ENCODE measurements around the gene ADTRP. TPM values are rescaled to one million over a fixed set of nuclear protein-coding genes. Genes with fewer than 3 reads are reported as not detected.

Gene ADTRP
- total and polyA plus RNA-seq, 2 of the 13 experiments (the other 11 are each of a cell fraction or from before 2014, with no cell fraction given), result not detected

DNA sequence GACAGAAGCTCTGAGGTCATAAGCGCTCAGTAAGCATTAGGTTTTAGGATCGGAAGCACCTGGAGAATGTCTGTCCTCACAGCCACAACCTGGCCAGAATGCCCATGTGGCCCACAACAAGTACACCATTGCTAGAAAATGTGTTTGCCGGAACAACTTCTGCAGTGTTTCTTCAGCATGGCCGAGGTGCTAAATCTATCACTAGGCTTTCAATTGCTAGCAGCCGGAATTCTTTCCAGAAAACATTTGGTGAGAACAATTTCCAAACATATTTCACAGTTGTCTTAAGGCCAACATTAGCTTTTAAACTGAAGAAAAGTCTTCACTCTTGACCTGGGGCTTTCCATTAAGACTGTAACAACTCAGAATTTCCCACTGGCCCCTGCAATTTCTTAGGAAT, 18.2 kb upstream of the ADTRP start:
- no peaks in the 10 kb centered on the region for H3K79me2 ChIP-seq (ENCODE audit: insufficient read depth, low read length)
- POLR2A ChIA-PET, result no interaction called here
- no peaks in the 10 kb centered on the region for H4K20me1 ChIP-seq (ENCODE audit: insufficient read depth, low read length)
- CTCF ChIA-PET (ENCODE audit: low intra/inter-chr PET ratio, low total read pairs), result no interaction called here
- H3K9me3 ChIP-seq (ENCODE audit: low read length), result no peaks in the 10 kb centered on the region
- H3K27ac ChIP-seq (ENCODE audit: extremely low read length, insufficient read depth, low read length), result no peak overlapping the region
- H3K4me3 ChIP-seq (replicated peaks in 1 of 3; ENCODE audit: insufficient read depth in 1 of 3, low read depth in 2 of 3, low read length in 3 of 3), result no peak overlapping the region
- intact Hi-C loops (cut with micrococcal nuclease; ENCODE audit: unreplicated experiment), result no loop called here
- no peak for FAIRE-seq
- TF ChIP-seq MEIS1 (CRISPR knock-in tag; IDR thresholded peaks at IDR 0.05; ENCODE audit: borderline replicate concordance), result no peak
- TF ChIP-seq, protein P1, sequence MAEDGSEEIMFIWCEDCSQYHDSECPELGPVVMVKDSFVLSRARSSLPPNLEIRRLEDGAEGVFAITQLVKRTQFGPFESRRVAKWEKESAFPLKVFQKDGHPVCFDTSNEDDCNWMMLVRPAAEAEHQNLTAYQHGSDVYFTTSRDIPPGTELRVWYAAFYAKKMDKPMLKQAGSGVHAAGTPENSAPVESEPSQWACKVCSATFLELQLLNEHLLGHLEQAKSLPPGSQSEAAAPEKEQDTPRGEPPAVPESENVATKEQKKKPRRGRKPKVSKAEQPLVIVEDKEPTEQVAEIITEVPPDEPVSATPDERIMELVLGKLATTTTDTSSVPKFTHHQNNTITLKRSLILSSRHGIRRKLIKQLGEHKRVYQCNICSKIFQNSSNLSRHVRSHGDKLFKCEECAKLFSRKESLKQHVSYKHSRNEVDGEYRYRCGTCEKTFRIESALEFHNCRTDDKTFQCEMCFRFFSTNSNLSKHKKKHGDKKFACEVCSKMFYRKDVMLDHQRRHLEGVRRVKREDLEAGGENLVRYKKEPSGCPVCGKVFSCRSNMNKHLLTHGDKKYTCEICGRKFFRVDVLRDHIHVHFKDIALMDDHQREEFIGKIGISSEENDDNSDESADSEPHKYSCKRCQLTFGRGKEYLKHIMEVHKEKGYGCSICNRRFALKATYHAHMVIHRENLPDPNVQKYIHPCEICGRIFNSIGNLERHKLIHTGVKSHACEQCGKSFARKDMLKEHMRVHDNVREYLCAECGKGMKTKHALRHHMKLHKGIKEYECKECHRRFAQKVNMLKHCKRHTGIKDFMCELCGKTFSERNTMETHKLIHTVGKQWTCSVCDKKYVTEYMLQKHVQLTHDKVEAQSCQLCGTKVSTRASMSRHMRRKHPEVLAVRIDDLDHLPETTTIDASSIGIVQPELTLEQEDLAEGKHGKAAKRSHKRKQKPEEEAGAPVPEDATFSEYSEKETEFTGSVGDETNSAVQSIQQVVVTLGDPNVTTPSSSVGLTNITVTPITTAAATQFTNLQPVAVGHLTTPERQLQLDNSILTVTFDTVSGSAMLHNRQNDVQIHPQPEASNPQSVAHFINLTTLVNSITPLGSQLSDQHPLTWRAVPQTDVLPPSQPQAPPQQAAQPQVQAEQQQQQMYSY (CRISPR knock-in tag; IDR thresholded peaks at IDR 0.05), result no peak
- TF ChIP-seq, protein P2, sequence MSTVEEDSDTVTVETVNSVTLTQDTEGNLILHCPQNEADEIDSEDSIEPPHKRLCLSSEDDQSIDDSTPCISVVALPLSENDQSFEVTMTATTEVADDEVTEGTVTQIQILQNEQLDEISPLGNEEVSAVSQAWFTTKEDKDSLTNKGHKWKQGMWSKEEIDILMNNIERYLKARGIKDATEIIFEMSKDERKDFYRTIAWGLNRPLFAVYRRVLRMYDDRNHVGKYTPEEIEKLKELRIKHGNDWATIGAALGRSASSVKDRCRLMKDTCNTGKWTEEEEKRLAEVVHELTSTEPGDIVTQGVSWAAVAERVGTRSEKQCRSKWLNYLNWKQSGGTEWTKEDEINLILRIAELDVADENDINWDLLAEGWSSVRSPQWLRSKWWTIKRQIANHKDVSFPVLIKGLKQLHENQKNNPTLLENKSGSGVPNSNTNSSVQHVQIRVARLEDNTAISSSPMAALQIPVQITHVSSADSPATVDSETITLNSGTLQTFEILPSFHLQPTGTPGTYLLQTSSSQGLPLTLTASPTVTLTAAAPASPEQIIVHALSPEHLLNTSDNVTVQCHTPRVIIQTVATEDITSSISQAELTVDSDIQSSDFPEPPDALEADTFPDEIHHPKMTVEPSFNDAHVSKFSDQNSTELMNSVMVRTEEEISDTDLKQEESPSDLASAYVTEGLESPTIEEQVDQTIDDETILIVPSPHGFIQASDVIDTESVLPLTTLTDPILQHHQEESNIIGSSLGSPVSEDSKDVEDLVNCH (CRISPR knock-in tag; IDR thresholded peaks at IDR 0.05), result no peak
- TF ChIP-seq, protein P3, sequence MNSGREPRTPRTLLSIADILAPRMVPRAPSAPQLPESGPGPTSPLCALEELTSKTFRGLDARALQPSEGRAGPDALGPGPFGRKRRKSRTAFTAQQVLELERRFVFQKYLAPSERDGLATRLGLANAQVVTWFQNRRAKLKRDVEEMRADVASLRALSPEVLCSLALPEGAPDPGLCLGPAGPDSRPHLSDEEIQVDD (CRISPR knock-in tag; IDR thresholded peaks at IDR 0.05; ENCODE audit: borderline replicate concordance), result no peak
- no peak for TF ChIP-seq TOE1 (CRISPR knock-in tag; IDR thresholded peaks at IDR 0.05)
- TF ChIP-seq, protein P4, sequence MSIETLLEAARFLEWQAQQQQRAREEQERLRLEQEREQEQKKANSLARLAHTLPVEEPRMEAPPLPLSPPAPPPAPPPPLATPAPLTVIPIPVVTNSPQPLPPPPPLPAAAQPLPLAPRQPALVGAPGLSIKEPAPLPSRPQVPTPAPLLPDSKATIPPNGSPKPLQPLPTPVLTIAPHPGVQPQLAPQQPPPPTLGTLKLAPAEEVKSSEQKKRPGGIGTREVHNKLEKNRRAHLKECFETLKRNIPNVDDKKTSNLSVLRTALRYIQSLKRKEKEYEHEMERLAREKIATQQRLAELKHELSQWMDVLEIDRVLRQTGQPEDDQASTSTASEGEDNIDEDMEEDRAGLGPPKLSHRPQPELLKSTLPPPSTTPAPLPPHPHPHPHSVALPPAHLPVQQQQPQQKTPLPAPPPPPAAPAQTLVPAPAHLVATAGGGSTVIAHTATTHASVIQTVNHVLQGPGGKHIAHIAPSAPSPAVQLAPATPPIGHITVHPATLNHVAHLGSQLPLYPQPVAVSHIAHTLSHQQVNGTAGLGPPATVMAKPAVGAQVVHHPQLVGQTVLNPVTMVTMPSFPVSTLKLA (IDR thresholded peaks at IDR 0.05), result no peak
- TF ChIP-seq, protein P5, sequence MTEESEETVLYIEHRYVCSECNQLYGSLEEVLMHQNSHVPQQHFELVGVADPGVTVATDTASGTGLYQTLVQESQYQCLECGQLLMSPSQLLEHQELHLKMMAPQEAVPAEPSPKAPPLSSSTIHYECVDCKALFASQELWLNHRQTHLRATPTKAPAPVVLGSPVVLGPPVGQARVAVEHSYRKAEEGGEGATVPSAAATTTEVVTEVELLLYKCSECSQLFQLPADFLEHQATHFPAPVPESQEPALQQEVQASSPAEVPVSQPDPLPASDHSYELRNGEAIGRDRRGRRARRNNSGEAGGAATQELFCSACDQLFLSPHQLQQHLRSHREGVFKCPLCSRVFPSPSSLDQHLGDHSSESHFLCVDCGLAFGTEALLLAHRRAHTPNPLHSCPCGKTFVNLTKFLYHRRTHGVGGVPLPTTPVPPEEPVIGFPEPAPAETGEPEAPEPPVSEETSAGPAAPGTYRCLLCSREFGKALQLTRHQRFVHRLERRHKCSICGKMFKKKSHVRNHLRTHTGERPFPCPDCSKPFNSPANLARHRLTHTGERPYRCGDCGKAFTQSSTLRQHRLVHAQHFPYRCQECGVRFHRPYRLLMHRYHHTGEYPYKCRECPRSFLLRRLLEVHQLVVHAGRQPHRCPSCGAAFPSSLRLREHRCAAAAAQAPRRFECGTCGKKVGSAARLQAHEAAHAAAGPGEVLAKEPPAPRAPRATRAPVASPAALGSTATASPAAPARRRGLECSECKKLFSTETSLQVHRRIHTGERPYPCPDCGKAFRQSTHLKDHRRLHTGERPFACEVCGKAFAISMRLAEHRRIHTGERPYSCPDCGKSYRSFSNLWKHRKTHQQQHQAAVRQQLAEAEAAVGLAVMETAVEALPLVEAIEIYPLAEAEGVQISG (CRISPR knock-in tag; IDR thresholded peaks at IDR 0.05), result no peak
- TF ChIP-seq ATF7 (IDR thresholded peaks at IDR 0.05), result no peak
- no peak for TF ChIP-seq ATF7 (CRISPR knock-in tag; IDR thresholded peaks at IDR 0.05)
- H3K4me2 ChIP-seq (ENCODE audit: low read depth, low read length), result no peak overlapping the region
- H3K9ac ChIP-seq (ENCODE audit: insufficient read depth, low read depth, low read length), result no peak overlapping the region
- peaks cover 0 to 2% of the 10 kb centered on the region in 2 experiments; a peak in 1 of 5 replicates for H3K27me3 ChIP-seq (ENCODE audit: control insufficient read depth in 1 of 2, insufficient read depth in 2 of 2, low read length in 2 of 2)
- no peaks in the 10 kb centered on the region for H3K36me3 ChIP-seq (replicated peaks in 1 of 2; ENCODE audit: control insufficient read depth in 1 of 2, insufficient read depth in 2 of 2, low read length in 2 of 2)
- ATAC-seq, result no peak
- DNase-seq (ENCODE audit: low spot score), result no peak
- 73% methylated on average over 5 of the region's 5 CpGs for WGBS (ENCODE audit: low lambda C conversion rate)
- no TSS peak for BruUV-seq (replicated peaks)
- H3K4me1 ChIP-seq (ENCODE audit: insufficient read depth, low read length), result peaks cover 15% of the 10 kb centered on the region
- in situ Hi-C loops (cut with HindIII; ENCODE audit: extremely low pct_ligation_motif_present, low pct_unique_long_range_greater_than_20kb), result no loop called here
- H2AFZ ChIP-seq (ENCODE audit: low read length), result no peak overlapping the region

All from HepG2 (cell line).